Keratinocyte (primary cell): ENCODE data around the gene MYCBP2. TPM values are rescaled to one million over a fixed set of nuclear protein-coding genes. Genes with fewer than 3 reads are reported as not detected.

Experiments
- DNase-seq: peaks from one replicate; pipeline ENCODE4 v3.0.0-alpha.2; 2011; ENCODE audit warnings: low read depth, missing footprints, low spot score
- FAIRE-seq: peaks from 2 replicates; lab custom pipeline; 2011; peaks lifted over from hg19 to GRCh38; lab: Jason Lieb, UNC
- H2AFZ ChIP-seq: 2 replicates; pipeline ENCODE4 v1.6.0; 2012; ENCODE audit warnings: low read length, control low read depth, inconsistent platforms; ENCODE audit not compliant: control insufficient read depth
- H3K27ac ChIP-seq: 2 replicates; pipeline ENCODE4 v1.5.1; 2011; ENCODE audit warnings: low read length; ENCODE audit not compliant: control insufficient read depth, insufficient read depth
- H3K27me3 ChIP-seq: 3 replicates; pipeline ENCODE4 v1.6.0; 2011; ENCODE audit warnings: low read length; ENCODE audit not compliant: control insufficient read depth, insufficient read depth; ENCODE audit errors: extremely low read depth
- H3K36me3 ChIP-seq, 2 experiments: 2 replicates in 1 of 2; 3 replicates in 1 of 2; pipeline ENCODE4 v1.5.1; 2011; ENCODE audit warnings: low read length in 2 of 2, mild to moderate bottlenecking in 1 of 2; ENCODE audit not compliant: control insufficient read depth in 2 of 2, insufficient read depth in 2 of 2; ENCODE audit errors: extremely low read depth in 1 of 2
- H3K4me1 ChIP-seq: 3 replicates; pipeline ENCODE4 v1.5.1; 2011; ENCODE audit warnings: low read length; ENCODE audit not compliant: control insufficient read depth, insufficient read depth; ENCODE audit errors: extremely low read depth
- H3K4me2 ChIP-seq: 3 replicates; pipeline ENCODE4 v1.6.0; 2011; ENCODE audit warnings: low read depth, low read length; ENCODE audit not compliant: control insufficient read depth, insufficient read depth; ENCODE audit errors: extremely low read depth
- H3K4me3 ChIP-seq, 3 experiments: fragments of 200-600 bp in 1 of 3; sonication (generic) in 1 of 3; 2 replicates in 2 of 3; 3 replicates in 1 of 3; pipeline ENCODE4 v1.5.1; 2011 to 2016; ENCODE audit warnings: low read length in 3 of 3, mild to moderate bottlenecking in 3 of 3, control low read depth in 2 of 3, inconsistent platforms in 1 of 3, low read depth in 1 of 3, mixed read lengths in 1 of 3, mixed run types in 1 of 3, moderate library complexity in 1 of 3; ENCODE audit not compliant: control insufficient read depth in 2 of 3, insufficient read depth in 2 of 3; ENCODE audit errors: extremely low read depth in 1 of 3
- H3K79me2 ChIP-seq: 2 replicates; pipeline ENCODE4 v1.6.0; 2012; ENCODE audit warnings: low read length; ENCODE audit not compliant: control insufficient read depth, insufficient read depth
- H3K9ac ChIP-seq: 3 replicates; pipeline ENCODE4 v1.6.0; 2011; ENCODE audit warnings: low read length; ENCODE audit not compliant: control insufficient read depth, insufficient read depth; ENCODE audit errors: extremely low read depth
- H3K9me1 ChIP-seq: 3 replicates; pipeline ENCODE4 v1.6.0; 2011; ENCODE audit warnings: low read length; ENCODE audit not compliant: control insufficient read depth, insufficient read depth; ENCODE audit errors: extremely low read depth
- H3K9me3 ChIP-seq: 2 replicates; pipeline ENCODE4 v1.5.1; 2012; ENCODE audit warnings: low read depth, low read length; ENCODE audit not compliant: control insufficient read depth
- H4K20me1 ChIP-seq: 3 replicates; pipeline ENCODE4 v1.6.0; 2011; ENCODE audit warnings: low read length; ENCODE audit not compliant: control insufficient read depth, insufficient read depth; ENCODE audit errors: extremely low read depth
- CTCF ChIP-seq, 3 experiments: IDR thresholded peaks in 1 of 3; conservative IDR thresholded peaks in 1 of 3; optimal IDR thresholded peaks in 1 of 3; 2 replicates in 2 of 3; 3 replicates in 1 of 3; pipeline versions ENCODE3 to v1.5.1; 2011; ENCODE audit warnings: low read length in 3 of 3, mild to moderate bottlenecking in 3 of 3, moderate library complexity in 2 of 3, control low read depth in 1 of 3, inconsistent platforms in 1 of 3; ENCODE audit not compliant: insufficient read depth in 2 of 3; ENCODE audit errors: extremely low read depth in 1 of 3
- EZH2 ChIP-seq: IDR thresholded peaks from one replicate; pipeline ENCODE4 v1.6.1; 2012; ENCODE audit warnings: inconsistent platforms, mild to moderate bottlenecking, low read length, moderate library complexity
- dilution Hi-C: fragments of 300-500 bp; cut with MboI; formaldehyde crosslinking; loops from one replicate; pipeline ENCODE4 v1.7.0; 2020; ENCODE audit warnings: low sequenced_read_pairs; ENCODE audit not compliant: extremely low pct_ligation_motif_present
- polyA plus RNA-seq, 5 experiments: library from polyadenylated mRNA; depleted of rRNA in 3 of 5; stranded (reverse) in 3 of 5; stranded (forward) in 1 of 5; unstranded in 1 of 5; fragments of >200 nt; gene quantifications; 1 replicate in 1 of 5; 2 replicates in 3 of 5; 3 replicates in 1 of 5; pipeline versions ENCODE4 v1.2.1 to v1.2.3, GENCODE V29; 2011 to 2012; ENCODE audit warnings: missing spikeins in 2 of 5, low read depth in 1 of 5, low replicate concordance in 1 of 5

Gene MYCBP2
- polyA plus RNA-seq, 1 donor (not counting 4 experiments of a cell fraction or from before 2014, with no cell fraction given) = 43.8 TPM

- Histone ChIP-seq H4K20me1 (no peaks in the 10 kb centered on the region), H3K9ac (no peak overlapping the region), H3K27ac (no peak overlapping the region), H3K4me2 (no peak overlapping the region), H3K36me3 (no peaks in the 10 kb centered on the region), H2AFZ (no peak overlapping the region), H3K9me1 (no peaks in the 10 kb centered on the region), H3K4me3 (no peak overlapping the region), H3K79me2 (no peaks in the 10 kb centered on the region), H3K9me3 (no peaks in the 10 kb centered on the region), H3K27me3 (no peaks in the 10 kb centered on the region), H3K4me1 (no peaks in the 10 kb centered on the region)
- dilution Hi-C loops = no loop called here
- TF ChIP-seq CTCF (optimal IDR thresholded peaks at IDR 0.05 in 1 of 3, IDR thresholded peaks at IDR 0.05 in 1 of 3, conservative IDR thresholded peaks at IDR 0.05 in 1 of 3; ENCODE audit: extremely low read depth in 1 of 3, insufficient read depth in 2 of 3, low read length in 3 of 3) (no peak), EZH2 (no peak)
- DNase-seq = no peak
- FAIRE-seq = no peak
Measured at GRCh38 chr13:77370888-77371287, 44.0 kb upstream of the MYCBP2 start.

GRCh38 chr13:77362166-77362565, 35.3 kb upstream of the MYCBP2 start:
- dilution Hi-C loops = no loop called here
- H3K4me1 ChIP-seq = no peaks in the 10 kb centered on the region
- H3K27ac ChIP-seq = no peak overlapping the region
- H2AFZ ChIP-seq = no peak overlapping the region
- no peaks in the 10 kb centered on the region for H3K9me3 ChIP-seq
- DNase-seq (no peak), FAIRE-seq (no peak)
- no peak overlapping the region for H3K4me2 ChIP-seq
- H3K36me3 ChIP-seq = no peaks in the 10 kb centered on the region
- H4K20me1 ChIP-seq = no peaks in the 10 kb centered on the region
- H3K9ac ChIP-seq = no peak overlapping the region
- TF ChIP-seq CTCF (optimal IDR thresholded peaks at IDR 0.05 in 1 of 3, IDR thresholded peaks at IDR 0.05 in 1 of 3, conservative IDR thresholded peaks at IDR 0.05 in 1 of 3; ENCODE audit: extremely low read depth in 1 of 3, insufficient read depth in 2 of 3, low read length in 3 of 3) (no peak), EZH2 (no peak)
- no peaks in the 10 kb centered on the region for H3K9me1 ChIP-seq
- no peaks in the 10 kb centered on the region for H3K79me2 ChIP-seq
- H3K4me3 ChIP-seq = no peak overlapping the region
- no peaks in the 10 kb centered on the region for H3K27me3 ChIP-seq
